IPS-NIHi7 (cell line): ENCODE measurements around the gene EXOC3L1.

ENCODE experiments used
- DNase-seq: peaks from one replicate; pipeline ENCODE4 v3.0.0; 2012; ENCODE audit warnings: mixed read lengths; ENCODE audit errors: extremely low spot score

Gene EXOC3L1

DNA sequence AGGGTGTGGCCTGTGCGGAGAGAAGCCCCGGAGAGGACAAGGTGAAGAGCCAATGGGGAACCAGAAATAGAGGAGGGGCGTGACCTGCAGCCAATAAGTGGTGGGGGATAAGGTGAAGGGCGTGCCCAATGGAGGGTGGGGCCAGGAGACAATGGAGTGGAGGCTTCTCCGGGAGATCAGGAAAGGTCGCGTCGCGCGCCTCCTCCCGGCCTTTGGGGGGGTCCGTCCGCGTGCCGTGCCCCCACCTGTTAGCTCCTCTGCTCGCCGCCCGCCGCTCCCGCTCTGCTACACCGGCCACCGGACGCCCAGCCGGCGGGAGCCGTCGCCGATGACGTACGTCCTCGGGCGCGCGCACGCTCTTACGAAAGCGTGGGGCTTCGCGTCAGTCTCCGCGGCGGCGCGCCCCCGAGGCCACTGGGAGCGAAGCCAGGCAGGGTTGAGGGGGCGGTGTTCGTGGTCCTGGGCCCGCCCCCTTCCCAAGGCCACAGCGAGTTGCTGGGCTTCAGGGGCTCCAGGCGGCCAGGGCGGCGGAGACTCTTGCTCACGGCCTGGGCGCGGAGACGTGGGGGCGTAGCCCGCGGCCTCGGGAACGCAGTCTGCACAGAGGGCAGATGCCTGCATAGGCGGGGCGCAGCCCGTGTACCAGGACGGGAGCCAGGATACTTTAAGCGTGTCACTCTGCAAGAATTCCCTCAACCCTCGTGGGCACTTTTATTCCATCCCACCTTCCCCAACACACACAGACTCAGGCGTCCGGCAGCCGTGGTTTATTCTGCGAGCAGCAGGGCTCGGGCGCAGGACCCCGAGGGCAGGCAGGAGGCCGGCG lies 6.1 kb downstream of the EXOC3L1 start, which contains the start of gene MATCAP1:
Gene MATCAP1 (minus strand): TSS at position 337 of the 826 bp plus-strand sequence. CDS start 3,353 bp downstream, outside the sequence.
- DNase-seq = peak; percentile 98

DNA sequence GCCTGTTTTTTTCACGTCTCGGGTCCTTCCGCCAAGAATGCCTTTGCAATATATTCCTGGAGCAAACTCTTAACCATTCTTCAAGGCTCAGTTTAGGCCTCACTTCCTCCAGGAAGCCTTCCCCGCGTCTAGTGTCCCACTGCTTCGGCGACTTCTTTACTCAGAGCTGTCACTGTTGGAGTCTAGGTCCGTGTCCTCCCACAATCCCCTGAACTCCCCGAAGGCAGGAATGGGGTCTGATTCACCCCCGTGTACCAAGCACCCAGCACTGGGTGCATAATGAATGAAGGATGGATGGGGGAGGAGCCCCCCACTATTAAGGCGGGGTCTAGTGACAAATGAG lies 6.7 kb downstream of the EXOC3L1 start:
- DNase-seq = no peak

DNA sequence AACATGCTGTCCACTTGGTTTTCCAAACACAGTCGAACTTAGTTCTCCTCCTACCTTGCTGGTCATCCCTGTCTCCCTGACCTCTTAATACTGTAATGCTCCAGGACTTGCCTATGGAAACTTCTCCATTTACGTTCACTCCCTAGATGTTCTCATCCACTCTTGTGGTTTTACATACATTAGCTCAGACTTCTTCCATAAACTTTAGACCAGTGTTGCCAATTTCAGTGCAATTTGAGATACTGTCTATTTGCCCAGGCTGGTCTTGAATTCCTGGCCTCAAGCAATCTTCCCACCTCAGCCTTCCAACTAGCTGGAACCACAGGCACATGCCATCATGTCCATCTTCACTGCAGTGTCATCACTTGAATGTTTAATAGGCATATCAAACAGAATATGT lies 7.6 kb downstream of the EXOC3L1 start:
- DNase-seq = no peak

DNA sequence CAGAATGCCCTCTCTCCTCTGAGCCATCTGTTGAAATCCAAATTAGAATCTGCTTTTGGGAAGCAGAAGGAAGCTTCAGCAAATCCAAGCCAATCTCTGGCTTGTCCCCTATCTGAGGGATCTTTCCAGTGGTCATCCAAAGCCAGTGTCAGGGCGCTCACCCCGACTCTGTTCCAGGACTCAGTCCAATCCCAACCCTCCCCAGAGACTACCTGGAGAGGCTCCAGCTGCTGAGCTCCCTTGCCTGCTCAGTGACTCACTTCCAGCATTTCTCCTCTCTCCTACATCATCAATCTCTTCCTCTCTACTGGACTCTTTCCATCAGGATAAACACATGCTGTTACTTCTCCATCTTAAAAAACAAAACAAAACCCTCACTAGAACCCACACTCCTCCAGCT lies 8.6 kb downstream of the EXOC3L1 start:
- no peak for DNase-seq

DNA sequence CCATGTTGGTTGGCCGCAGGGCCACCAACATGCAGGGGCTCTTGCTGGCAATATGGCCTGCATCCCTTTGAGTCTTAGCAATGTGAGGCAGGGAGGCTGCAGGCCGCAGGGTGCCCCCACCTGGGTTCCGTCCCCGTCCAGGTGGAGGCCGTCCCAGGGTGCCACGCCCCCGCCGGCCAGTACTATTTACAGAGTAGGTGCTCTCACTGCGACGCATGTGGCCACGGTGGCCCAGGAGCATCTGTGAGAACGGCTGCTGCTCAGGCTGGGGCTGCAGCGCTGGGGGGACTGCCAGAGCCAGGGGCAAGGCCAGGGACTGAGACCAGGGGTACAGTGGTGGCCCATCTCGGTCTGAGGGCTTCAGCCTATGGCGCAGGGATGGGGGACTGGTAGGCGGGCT lies 9.8 kb downstream of the EXOC3L1 start:
- DNase-seq = no peak

DNA sequence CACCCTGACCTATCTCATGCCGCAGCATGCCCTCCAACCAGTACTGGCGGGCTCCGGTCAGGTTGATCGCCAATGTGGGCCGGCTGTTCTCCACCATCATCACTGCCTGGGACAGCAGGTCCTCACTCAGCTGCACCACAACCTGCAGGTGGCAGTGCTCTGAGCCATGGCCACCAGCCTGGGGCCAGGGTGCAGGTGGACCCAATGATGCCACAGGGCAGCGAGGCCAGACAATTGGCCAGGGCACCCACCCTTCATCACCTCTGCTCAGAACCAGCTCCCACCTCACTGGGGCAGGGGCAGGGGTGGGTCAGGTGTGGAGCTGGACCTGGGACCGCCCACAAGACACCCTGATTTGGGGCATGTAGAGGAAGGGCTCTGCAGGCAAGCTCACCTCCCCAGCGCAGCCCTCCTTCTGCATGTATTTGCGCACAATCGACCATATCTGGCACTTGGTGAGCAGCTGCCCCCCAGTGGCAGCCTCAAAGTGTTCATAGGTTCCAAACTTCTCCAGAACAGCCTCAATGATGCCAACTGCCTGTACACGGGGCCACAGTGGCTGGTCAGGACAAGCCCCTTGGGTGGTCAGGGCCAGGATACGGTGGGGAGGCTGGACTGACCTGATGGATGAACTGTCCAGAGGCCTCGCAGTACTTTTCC lies 10.4 kb downstream of the EXOC3L1 start:
- no peak for DNase-seq

DNA sequence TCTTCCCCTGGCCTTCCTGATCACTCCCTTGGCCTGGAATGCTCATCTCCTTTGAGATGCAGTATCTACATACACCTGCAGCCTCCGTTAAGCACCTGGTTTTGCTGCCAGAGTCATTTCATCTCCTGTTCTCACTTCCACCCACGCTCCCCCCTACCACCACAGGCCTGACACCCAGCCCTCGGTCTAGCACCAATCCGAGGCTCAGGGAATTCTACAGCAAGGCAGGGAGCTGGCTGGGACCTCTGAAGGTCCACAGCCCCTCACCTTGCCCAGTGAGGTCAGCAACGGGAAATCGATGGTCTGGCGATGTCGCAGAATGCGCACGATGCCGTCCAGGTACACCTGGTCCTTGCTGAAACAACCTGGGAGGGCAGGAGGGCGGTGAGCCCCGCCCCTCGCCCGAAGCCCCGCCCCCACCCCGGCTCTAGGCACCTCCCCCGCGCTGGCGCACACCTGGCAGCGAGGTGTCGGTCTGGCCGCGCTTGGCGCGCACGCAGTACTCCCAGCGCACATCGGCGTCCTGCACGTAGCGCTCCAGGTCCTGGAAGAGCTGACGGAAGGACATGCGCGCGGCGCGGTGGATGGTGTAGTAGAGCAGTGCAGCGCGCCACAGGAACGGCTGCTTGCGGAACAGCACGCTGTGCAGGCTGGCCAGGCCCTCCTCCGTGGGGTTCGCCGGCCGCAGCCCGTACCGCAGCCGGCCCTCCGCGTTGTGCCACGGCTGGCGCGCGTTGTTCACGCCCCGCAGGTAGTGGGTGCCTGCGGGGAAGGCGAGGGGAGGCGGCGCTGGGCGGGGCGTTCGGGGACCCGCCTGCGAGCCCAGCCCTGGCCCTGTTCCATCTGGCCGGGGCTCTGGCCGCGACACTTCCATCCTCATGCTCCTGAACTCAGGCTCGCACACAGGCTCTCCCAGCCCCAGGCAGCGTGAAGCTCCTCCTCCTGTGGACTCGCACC lies 11.9 kb downstream of the EXOC3L1 start:
- peak; percentile 91 for DNase-seq

DNA sequence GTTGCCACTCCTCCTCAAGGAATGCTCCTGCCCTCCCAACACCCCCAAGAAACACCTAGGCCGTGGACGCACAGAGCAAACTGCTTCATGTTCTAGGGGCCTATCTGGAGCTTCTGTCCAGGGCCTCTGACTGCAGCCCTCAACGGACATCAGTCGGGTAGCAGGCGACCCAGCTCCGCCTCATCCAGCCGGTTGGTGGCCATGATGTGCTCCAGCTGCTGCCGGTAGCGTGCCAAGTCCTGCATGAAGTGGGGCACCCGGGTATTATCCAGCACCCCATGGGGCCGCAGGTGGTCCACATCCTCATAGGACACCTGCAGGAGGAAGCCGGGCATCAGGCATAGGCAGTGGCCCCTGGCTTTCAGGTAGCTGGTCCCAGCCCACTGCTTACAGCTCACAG lies 13.3 kb downstream of the EXOC3L1 start:
- no peak for DNase-seq

DNA sequence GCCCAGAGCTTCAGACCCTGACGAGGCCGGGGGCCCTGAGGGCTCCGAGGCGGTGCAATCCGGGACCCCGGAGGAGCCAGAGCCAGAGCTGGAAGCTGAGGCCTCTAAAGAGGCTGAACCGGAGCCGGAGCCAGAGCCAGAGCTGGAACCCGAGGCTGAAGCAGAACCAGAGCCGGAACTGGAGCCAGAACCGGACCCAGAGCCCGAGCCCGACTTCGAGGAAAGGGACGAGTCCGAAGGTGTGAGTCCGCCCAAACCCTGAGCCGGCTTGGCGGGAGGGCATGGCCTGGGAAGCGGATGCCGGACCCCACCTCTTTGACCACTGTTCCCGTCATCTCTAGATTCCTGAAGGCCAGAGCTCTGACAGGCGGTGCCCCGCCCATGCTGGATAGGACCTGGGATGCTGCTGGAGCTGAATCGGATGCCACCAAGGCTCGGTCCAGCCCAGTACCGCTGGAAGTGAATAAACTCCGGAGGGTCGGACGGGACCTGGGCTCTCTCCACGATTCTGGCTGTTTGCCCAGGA lies 15.2 kb downstream of the EXOC3L1 start:
- no peak for DNase-seq

DNA sequence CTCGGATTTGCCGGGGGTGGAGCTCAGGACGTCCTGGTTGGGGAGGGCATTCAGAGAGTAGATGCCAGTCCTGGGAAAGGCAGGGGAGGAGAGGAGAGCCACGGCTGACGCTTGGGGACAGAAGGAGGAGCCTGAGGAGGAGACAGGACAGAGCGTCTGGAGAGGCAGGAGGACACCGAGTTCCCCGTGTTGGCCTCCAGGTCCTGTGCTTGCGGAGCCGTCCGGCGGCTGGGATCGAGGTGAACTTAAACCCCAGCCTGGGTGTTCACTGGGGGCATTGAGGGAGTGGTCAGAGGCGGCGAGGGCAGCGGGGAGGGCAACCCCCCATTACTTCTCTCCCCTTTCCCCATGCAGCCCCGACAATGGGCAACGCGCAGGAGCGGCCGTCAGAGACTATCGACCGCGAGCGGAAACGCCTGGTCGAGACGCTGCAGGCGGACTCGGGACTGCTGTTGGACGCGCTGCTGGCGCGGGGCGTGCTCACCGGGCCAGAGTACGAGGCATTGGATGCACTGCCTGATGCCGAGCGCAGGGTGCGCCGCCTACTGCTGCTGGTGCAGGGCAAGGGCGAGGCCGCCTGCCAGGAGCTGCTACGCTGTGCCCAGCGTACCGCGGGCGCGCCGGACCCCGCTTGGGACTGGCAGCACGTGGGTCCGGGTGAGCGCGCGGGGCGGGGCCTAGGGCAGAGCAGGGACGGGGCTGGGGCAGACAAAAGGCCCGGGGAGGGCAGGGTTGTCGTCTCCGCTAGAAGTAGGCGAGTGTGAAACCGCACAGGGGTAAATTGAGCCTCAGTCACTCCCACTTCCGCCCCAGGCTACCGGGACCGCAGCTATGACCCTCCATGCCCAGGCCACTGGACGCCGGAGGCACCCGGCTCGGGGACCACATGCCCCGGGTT lies 15.9 kb downstream of the EXOC3L1 start:
- peak; percentile 50 for DNase-seq

DNA sequence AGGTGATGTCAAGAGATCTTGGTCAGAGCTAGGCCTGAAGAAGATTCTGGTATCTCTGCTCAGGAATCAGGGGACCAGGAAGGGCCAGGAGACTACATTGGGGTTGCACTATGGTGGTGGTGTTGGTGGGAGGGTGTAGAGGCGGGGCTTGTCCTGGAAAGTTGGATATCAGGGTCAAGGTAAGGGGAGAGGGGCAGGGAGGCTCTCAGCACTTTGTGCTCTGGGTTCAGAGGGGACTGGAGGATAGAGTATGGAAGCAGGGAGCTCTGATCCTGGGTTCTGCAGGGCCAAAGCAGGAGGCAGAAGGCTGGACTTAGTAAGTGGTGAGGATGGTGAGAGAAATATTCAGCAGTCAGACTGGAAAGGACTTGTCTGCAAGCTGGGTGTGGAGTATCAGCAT lies 16.6 kb downstream of the EXOC3L1 start:
- DNase-seq = no peak

DNA sequence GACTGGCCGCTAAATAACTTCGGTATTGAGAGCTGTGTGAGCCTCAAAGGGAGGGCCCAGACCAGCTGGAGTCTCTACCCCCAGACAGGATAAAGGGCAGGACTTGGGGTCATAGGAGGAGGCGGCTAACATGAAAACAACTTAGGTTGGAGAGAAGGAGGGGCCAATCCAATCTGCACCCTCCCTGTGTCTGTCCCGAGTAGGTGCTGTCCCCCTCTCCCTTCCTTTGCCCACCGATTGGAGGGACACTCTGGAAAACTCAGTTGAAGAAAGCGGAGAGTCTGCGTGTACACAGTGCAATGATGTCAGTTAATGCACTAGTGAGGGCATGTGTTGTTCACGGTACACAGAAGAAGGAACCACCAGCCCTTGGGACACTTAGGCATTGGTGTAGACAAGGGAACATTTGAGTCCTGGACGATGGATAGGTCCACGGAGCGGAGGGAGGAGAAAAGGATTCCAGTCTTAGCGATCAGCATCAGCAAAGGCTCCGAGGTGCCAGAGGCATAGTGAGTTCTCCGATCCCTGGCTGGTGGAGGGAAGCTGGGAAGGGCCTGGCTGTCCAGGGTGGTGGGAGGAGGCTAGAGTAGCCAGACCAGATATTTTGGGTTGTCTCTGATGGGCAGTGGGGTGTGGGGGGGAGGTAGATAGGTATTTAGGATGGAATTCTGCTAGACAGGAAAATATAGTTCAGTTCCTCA lies 18.8 kb downstream of the EXOC3L1 start:
- no peak for DNase-seq

DNA sequence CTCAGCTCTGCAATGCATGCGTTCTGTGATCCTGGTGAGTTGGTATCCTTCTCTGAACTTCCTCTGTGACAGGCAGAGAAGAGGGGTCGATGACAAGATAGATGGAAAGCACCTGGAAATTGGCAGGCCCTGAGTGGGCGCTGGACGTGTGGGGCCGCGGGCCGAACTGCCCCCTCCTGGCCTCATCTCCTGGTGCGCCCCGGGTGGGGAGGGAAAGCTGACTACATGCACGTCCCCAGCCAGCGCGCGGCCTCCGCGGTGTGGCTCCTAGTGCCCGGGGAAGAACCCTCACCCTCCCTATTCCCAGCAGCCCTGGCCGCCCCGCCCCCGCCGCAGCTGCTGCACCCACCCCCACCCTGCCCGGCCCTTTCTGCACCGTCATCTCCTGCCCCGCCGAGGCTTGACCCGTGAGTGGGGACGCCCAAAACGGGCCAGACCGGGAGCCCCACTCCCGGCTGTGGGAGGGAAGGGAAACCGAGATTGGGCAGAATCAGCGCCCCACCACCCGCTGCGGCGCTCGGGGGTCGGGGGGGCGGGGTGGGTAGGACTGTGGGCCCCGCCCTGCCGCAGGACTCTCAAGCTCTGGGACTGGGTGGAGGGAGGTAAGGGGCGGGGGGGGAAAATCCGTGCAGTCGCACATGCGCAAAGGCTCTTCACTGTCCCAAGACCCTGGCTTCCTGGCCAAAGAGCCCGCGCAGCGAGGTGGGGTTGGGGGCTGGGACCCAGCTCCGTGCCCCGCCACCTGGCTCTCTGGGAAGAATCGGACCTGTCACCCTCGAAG lies 19.6 kb downstream of the EXOC3L1 start, which contains the start of gene NOL3:
Gene NOL3 (plus strand): TSS at position 371 of the 781 bp plus-strand sequence.
- peak; percentile 83 for DNase-seq

DNA sequence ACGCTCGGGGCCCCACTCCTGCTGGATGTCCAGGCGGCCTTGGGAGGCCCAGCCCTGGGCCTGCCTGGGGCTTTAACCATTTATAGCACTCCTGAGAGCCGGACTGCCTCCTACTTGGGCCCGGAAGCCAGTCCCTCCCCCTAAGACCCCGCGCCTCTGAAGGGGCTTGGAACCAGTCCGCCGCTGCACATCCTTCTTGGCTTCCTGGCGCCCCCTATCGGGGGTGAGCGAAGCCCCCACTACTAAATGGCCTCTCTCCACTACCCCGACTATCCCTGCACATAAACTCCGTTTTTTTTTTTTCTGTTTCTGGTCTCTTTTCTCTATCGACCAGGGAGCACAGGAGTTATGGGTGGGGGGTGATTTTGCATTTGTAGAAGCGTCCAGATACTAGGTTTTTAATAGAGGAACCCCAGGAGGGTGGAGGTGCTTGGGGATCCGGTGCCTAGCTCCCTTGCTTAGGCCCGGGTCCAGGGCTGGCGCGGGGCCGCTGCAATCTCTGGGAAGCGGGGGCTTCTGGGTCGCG lies 20.2 kb downstream of the EXOC3L1 start:
- peak; percentile 71 for DNase-seq

DNA sequence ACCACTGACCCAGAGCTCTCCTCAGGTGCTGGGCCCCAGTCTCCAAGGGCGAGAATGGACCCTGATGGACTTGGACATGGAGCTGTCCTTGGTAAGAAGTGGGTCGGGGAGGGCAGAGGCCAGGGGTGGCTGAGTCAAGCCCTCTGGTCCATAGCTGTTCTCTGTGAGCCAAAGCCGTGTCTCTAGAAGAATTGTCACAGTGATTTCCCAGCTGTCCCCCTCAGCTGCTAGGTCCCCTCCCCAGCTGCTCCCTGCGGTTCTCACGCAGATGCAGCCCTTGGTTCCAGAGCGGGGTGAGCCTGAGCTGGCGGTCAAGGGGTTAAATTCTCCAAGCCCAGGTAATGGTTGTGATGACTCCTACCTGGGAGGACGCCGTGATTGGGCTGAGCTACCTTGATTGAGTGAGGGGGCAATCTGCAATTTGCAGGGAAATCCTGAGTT lies 20.9 kb downstream of the EXOC3L1 start:
- DNase-seq = no peak

DNA sequence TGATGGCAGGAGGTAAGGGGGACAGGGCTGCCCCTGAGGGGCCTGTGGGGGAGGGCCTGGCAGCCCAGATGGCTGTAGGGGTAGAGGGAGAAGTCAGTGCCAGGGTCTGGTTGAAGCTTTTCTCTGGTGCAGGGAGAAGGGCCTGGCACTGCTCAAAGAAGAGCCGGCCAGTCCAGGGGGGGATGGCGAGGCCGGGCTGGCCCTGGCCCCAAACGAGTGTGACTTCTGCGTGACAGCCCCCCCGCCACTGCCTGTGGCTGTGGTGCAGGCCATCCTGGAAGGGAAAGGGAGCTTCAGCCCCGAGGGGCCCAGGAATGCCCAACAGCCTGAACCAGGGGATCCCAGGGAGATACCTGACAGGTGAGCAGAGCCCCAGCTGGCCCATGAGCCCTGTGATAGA lies 22.3 kb downstream of the EXOC3L1 start:
- DNase-seq = no peak

DNA sequence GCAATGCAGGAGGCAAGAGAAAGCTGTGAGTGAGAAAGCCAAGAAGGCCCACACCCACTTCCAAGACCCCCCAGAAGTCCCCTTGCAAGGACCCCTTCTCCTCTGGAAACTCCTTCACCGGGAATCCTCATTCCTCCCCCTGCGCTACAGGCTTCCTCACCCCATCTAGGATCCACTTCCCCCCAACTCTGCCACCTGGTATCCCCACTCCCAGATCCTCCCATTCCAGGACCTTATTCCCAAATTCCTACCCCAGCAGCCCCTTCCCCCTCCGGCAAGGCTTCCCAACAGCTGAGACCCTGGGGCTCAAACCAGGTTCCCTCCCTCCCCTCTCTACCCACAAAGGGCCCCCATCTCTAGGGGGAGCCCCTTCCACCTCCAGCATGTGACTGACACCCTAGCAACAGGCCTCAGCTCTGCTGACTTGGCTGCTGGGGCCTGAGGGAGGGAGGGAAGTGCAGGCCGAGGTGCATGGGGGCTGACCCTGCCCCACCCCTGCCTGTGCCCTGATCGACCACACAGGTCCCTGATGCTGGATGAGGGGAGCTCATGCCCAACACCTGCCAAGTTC lies 23.3 kb downstream of the EXOC3L1 start:
- DNase-seq = no peak

DNA sequence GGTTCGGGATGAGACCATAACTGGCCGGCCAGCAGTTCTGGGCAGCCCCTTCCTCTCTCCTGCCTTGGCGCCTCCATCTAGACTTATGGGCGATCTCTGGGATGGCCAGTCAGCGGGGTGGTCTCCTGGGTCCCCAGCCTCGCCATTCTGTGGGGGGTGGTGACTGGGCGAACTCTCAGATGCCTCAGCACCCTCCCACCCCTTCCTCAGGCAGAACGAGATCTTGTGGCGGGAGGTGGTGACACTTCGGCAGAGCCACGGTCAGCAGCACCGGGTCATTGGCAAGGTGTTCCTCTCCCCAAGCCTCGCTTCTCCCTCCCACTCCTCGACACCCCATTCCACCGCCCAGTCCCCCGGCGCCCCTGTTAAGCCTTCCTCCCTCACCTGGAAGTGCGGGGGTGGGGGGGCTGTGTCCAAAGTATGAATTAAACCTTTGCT lies 23.8 kb downstream of the EXOC3L1 start:
- DNase-seq = no peak
